NCI-H460 (cell line): ENCODE measurements around the gene FCRL6. TPM values are rescaled to one million over a fixed set of nuclear protein-coding genes. Genes with fewer than 3 reads are reported as not detected.
A peak's percentile ranks its signal among the peaks of the same experiment; 100 is the strongest.

Source experiments
- DNase-seq: peaks from one replicate; pipeline ENCODE4 v3.0.0-alpha.2; 2016; ENCODE audit warnings: low read depth; ENCODE audit errors: extremely low read depth
- total RNA-seq: library from RNA; depleted of rRNA; stranded (reverse); fragments of >200 nt; shearing (Covaris generic); gene quantifications from 2 replicates; pipeline ENCODE4 v1.2.3, GENCODE V29; 2014

The FCRL6 gene
- total RNA-seq, 1 experiment from 2014 or later: not detected

- no peak for DNase-seq
Measured at GRCh38 chr1:159831412-159832141, 29.4 kb downstream of the FCRL6 start.

- no peak for DNase-seq
Measured at GRCh38 chr1:159832309-159832708, 30.1 kb downstream of the FCRL6 start.

GRCh38 chr1:159835356-159835755, 33.2 kb downstream of the FCRL6 start:
- no peak for DNase-seq

- DNase-seq: no peak
Measured at GRCh38 chr1:159835862-159836525, 33.8 kb downstream of the FCRL6 start.

GRCh38 chr1:159838715-159839114, 36.6 kb downstream of the FCRL6 start:
- DNase-seq: no peak

GRCh38 chr1:159839116-159839849, 37.1 kb downstream of the FCRL6 start:
- no peak for DNase-seq

- DNase-seq: no peak
Measured at GRCh38 chr1:159841749-159842148, 39.6 kb downstream of the FCRL6 start.

GRCh38 chr1:159843459-159843858, 41.3 kb downstream of the FCRL6 start:
- DNase-seq: no peak

- no peak for DNase-seq
Measured at GRCh38 chr1:159845751-159846629, 43.8 kb downstream of the FCRL6 start.

- no peak for DNase-seq
Measured at GRCh38 chr1:159847231-159847630, 45.1 kb downstream of the FCRL6 start.

GRCh38 chr1:159848326-159848725, 46.2 kb downstream of the FCRL6 start:
- DNase-seq: no peak

- DNase-seq: no peak
Measured at GRCh38 chr1:159849626-159850366, 47.6 kb downstream of the FCRL6 start.

GRCh38 chr1:159851407-159851806, 49.2 kb downstream of the FCRL6 start:
- no peak for DNase-seq

GRCh38 chr1:159853417-159854115, 51.4 kb downstream of the FCRL6 start:
- DNase-seq: no peak

GRCh38 chr1:159854116-159854692, 52.0 kb downstream of the FCRL6 start:
- peak; percentile 32 for DNase-seq

- DNase-seq: peak; percentile 80
Measured at GRCh38 chr1:159854693-159855192, 52.6 kb downstream of the FCRL6 start.

GRCh38 chr1:159855709-159856108, 53.5 kb downstream of the FCRL6 start:
- no peak for DNase-seq

- no peak for DNase-seq
Measured at GRCh38 chr1:159856576-159856975, 54.4 kb downstream of the FCRL6 start.

- DNase-seq: no peak
Measured at GRCh38 chr1:159857889-159858288, 55.7 kb downstream of the FCRL6 start.
